ENCODE data around the gene TRIM66.

Gene TRIM66

GRCh38 chr11:8577791-8578581 is 104.5 kb downstream of the TRIM66 start:
- in situ Hi-C loops (cut with HindIII; ENCODE audit: low sequenced_read_pairs) = no loop called here

GRCh38 chr11:8574798-8575197 is 107.7 kb downstream of the TRIM66 start:
- in situ Hi-C loops (cut with HindIII; ENCODE audit: low sequenced_read_pairs) = no loop called here

- in situ Hi-C loops (cut with HindIII; ENCODE audit: low sequenced_read_pairs) = no loop called here
Observed at GRCh38 chr11:8573777-8574176, 108.7 kb downstream of the TRIM66 start.

- in situ Hi-C loops (cut with HindIII; ENCODE audit: low sequenced_read_pairs) = no loop called here
Observed at GRCh38 chr11:8567602-8568198, 114.8 kb downstream of the TRIM66 start.

GRCh38 chr11:8566613-8567210 is 115.8 kb downstream of the TRIM66 start:
- in situ Hi-C loops (cut with HindIII; ENCODE audit: low sequenced_read_pairs) = no loop called here

GRCh38 chr11:8564526-8564925 is 117.9 kb downstream of the TRIM66 start:
- in situ Hi-C loops (cut with HindIII; ENCODE audit: low sequenced_read_pairs) = no loop called here

Data from endothelial cell of hepatic sinusoid (primary cell).